OCI-LY1 (cell line): ENCODE measurements around the gene CPSF4.

Experiments used
- H2AFZ ChIP-seq: fragments of 200-600 bp; sonication (generic), shearing (Covaris generic); 2 replicates; pipeline ENCODE4 v1.6.0; 2014; ENCODE audit warnings: antibody characterized with exemption, mild to moderate bottlenecking, low read length
- H3F3A ChIP-seq: fragments of 200-600 bp; sonication (generic), shearing (Covaris generic); 2 replicates; pipeline ENCODE4 v1.6.0; 2014; ENCODE audit warnings: mild to moderate bottlenecking, antibody characterized with exemption, low read length, moderate library complexity; ENCODE audit not compliant: insufficient read depth
- H3K27ac ChIP-seq: fragments of 200-600 bp; sonication (generic); 2 replicates; pipeline ENCODE4 v1.5.1; 2014; ENCODE audit warnings: low read length, mixed run types, mild to moderate bottlenecking, low read depth; ENCODE audit not compliant: poor library complexity, severe bottlenecking
- H3K27me3 ChIP-seq: fragments of 200-600 bp; sonication (generic); 2 replicates; pipeline ENCODE4 v1.6.0; 2014; ENCODE audit warnings: antibody characterized with exemption, mild to moderate bottlenecking, low read length, moderate library complexity; ENCODE audit not compliant: insufficient read depth
- H3K36me3 ChIP-seq: fragments of 200-600 bp; sonication (generic); 2 replicates; pipeline ENCODE4 v1.6.1; 2014; ENCODE audit warnings: mild to moderate bottlenecking, antibody characterized with exemption, low read length, moderate library complexity, mixed read lengths; ENCODE audit not compliant: insufficient read depth
- H3K4me1 ChIP-seq: fragments of 200-600 bp; sonication (generic); 2 replicates; pipeline ENCODE4 v1.5.1; 2014; ENCODE audit warnings: mild to moderate bottlenecking, low read length, moderate library complexity; ENCODE audit not compliant: insufficient read depth, severe bottlenecking
- H3K4me2 ChIP-seq: fragments of 200-600 bp; sonication (generic), shearing (Covaris generic); 2 replicates; pipeline ENCODE4 v1.6.1; 2014; ENCODE audit warnings: low read length
- H3K4me3 ChIP-seq: fragments of 200-600 bp; sonication (generic); 2 replicates; pipeline ENCODE4 v1.5.1; 2014; ENCODE audit warnings: low read length, low read depth, mild to moderate bottlenecking, mixed read lengths; ENCODE audit not compliant: poor library complexity, severe bottlenecking
- H3K79me2 ChIP-seq: fragments of 200-600 bp; shearing (Covaris generic); 2 replicates; pipeline ENCODE4 v1.6.1; 2016; ENCODE audit warnings: mixed run types, low read length, mixed read lengths; ENCODE audit not compliant: insufficient read depth
- H3K9ac ChIP-seq: fragments of 200-600 bp; sonication (generic), shearing (Covaris generic); 2 replicates; pipeline ENCODE4 v1.6.1; 2014; ENCODE audit warnings: mild to moderate bottlenecking, low read length, mixed read lengths
- H3K9me2 ChIP-seq: fragments of 200-600 bp; sonication (generic), shearing (Covaris generic); 2 replicates; pipeline ENCODE4 v1.6.1; 2014; ENCODE audit warnings: low read depth, mild to moderate bottlenecking, low read length, mixed read lengths
- H3K9me3 ChIP-seq: fragments of 200-600 bp; shearing (Covaris generic); 2 replicates; pipeline ENCODE4 v1.6.1; 2014; ENCODE audit warnings: low read length, mixed read lengths
- H4K20me1 ChIP-seq: fragments of 200-600 bp; sonication (generic), shearing (Covaris generic); 2 replicates; pipeline ENCODE4 v1.6.0; 2016; ENCODE audit warnings: mild to moderate bottlenecking, low read length; ENCODE audit not compliant: insufficient read depth
- EZH2 ChIP-seq: fragments of 200-600 bp; sonication (generic), shearing (Covaris generic); IDR thresholded peaks from 2 replicates; pipeline ENCODE4 v1.8.0; 2017; ENCODE audit warnings: borderline replicate concordance, mixed run types, mild to moderate bottlenecking, antibody characterized with exemption, low read length, moderate library complexity, mixed read lengths
- TF ChIP-seq, protein P1 (sequence below): fragments of 200-600 bp; sonication (generic), shearing (Covaris generic); IDR thresholded peaks from 2 replicates; pipeline ENCODE4 v1.5.1; 2017; ENCODE audit warnings: mild to moderate bottlenecking, antibody characterized with exemption, low read length, moderate library complexity, mixed read lengths

The CPSF4 gene

DNA sequence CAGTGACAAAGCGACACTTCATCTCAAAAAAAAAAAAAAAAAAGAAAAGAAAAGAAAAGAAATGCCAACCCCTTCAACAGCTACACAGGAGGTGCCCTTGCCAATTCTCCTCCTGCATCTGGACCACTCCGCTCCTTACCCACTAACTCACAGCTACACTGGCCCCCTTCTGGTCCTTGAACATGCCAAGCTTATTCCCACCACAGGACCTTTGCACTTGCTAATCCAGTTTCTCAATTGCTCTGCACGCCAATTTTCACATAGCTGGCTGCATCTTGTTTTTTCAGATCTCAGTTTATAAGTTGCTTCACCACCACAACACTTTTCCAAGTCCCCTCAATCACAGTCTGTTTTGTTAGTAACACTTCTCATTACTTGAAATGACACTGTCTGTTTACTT is 35.9 kb upstream of the CPSF4 start:
- Histone ChIP-seq H3K36me3 (peaks cover 70% of the 10 kb centered on the region), H4K20me1 (no peaks in the 10 kb centered on the region)

DNA sequence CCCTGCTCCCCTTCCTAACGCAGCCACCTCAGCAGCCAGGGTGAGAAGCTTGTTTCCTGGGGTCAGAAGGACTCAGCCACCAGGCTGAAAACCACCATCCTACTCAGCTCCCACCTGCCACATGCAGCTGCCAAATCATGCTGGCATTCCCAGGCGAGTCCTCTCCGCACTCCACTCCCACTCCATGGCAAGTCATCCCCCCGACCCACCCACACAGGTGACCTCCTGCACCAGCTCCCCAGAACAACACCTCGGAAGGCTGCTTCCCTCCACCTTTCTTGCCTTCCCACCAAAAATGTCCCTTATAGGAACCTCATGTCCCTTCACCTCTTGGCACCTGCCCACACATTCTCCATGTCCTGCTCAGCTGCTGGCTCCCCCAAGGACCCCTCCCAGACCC is 35.0 kb upstream of the CPSF4 start:
- H2AFZ ChIP-seq: no peak overlapping the region
- no peaks in the 10 kb centered on the region for H4K20me1 ChIP-seq

More for the DNA sequence above, 35.9 kb upstream of the CPSF4 start:
- Histone ChIP-seq H3K27ac (no peak overlapping the region), H3K9ac (no peak overlapping the region), H3K79me2 (peaks cover 24% of the 10 kb centered on the region), H3K4me2 (no peak overlapping the region), H3K9me3 (no peaks in the 10 kb centered on the region), H3K27me3 (no peaks in the 10 kb centered on the region), H3K4me1 (peaks cover 16% of the 10 kb centered on the region), H3F3A (no peaks in the 10 kb centered on the region), H2AFZ (no peak overlapping the region), H3K4me3 (no peak overlapping the region), H3K9me2 (no peaks in the 10 kb centered on the region)
- TF ChIP-seq, protein P1, sequence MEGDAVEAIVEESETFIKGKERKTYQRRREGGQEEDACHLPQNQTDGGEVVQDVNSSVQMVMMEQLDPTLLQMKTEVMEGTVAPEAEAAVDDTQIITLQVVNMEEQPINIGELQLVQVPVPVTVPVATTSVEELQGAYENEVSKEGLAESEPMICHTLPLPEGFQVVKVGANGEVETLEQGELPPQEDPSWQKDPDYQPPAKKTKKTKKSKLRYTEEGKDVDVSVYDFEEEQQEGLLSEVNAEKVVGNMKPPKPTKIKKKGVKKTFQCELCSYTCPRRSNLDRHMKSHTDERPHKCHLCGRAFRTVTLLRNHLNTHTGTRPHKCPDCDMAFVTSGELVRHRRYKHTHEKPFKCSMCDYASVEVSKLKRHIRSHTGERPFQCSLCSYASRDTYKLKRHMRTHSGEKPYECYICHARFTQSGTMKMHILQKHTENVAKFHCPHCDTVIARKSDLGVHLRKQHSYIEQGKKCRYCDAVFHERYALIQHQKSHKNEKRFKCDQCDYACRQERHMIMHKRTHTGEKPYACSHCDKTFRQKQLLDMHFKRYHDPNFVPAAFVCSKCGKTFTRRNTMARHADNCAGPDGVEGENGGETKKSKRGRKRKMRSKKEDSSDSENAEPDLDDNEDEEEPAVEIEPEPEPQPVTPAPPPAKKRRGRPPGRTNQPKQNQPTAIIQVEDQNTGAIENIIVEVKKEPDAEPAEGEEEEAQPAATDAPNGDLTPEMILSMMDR: no peak
- TF ChIP-seq EZH2: no peak

DNA sequence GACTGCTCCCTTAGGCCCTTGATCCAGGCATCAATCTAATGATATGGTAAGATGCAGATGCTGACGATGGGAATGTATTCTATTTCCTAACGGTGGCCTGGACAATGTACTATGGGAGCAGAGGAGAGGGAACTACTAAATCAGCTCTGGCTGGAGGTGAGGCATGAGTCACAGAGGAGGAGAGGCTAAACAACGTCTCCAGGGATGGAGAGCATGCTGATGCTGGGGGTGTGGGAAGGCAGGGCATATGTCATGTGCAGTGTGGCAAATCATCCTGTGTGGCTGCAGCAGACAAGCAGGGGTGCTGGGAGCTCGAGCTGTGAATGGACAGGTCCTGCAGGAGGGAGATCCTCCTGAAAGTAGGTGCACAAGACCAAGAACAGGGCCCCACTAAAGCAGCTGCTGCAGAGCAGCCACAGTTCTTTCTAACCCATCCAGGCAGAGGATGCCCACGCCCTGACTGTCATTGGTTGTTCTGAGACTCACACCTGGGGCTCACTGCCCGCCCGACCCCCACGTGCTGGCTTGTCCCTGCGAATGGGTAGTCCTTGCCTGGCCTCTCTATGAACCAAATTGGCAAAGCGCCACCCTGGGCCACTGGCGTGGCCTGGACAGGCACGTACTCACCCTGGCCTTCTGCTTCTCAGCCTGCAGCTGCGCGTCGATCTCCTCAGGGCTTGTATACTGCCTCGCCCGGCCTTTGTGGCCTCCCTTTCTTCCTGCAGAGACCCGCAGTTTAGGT is 34.3 kb upstream of the CPSF4 start:
- no peaks in the 10 kb centered on the region for H3K9me3 ChIP-seq
- H3K9ac ChIP-seq: no peak overlapping the region
- no peaks in the 10 kb centered on the region for H3K27me3 ChIP-seq
- no peaks in the 10 kb centered on the region for H4K20me1 ChIP-seq
- H2AFZ ChIP-seq: no peak overlapping the region
- H3K9me2 ChIP-seq: no peaks in the 10 kb centered on the region
- no peaks in the 10 kb centered on the region for H3F3A ChIP-seq
- peaks cover 55% of the 10 kb centered on the region for H3K36me3 ChIP-seq
- no peak overlapping the region for H3K27ac ChIP-seq
- no peak overlapping the region for H3K4me3 ChIP-seq
- peaks cover 36% of the 10 kb centered on the region for H3K79me2 ChIP-seq
- TF ChIP-seq, protein P1: no peak
- no peak for TF ChIP-seq EZH2
- H3K4me1 ChIP-seq: peaks cover 16% of the 10 kb centered on the region
- no peak overlapping the region for H3K4me2 ChIP-seq

More for the DNA sequence above, 35.0 kb upstream of the CPSF4 start:
- no peak overlapping the region for H3K4me3 ChIP-seq
- H3K27ac ChIP-seq: no peak overlapping the region
- no peaks in the 10 kb centered on the region for H3K9me3 ChIP-seq
- H3F3A ChIP-seq: no peaks in the 10 kb centered on the region
- no peak overlapping the region for H3K4me2 ChIP-seq
- H3K9ac ChIP-seq: no peak overlapping the region
- H3K79me2 ChIP-seq: peaks cover 30% of the 10 kb centered on the region
- H3K27me3 ChIP-seq: no peaks in the 10 kb centered on the region
- H3K4me1 ChIP-seq: peaks cover 16% of the 10 kb centered on the region
- H3K36me3 ChIP-seq: peaks cover 61% of the 10 kb centered on the region
- TF ChIP-seq, protein P1: no peak
- no peak for TF ChIP-seq EZH2
- H3K9me2 ChIP-seq: no peaks in the 10 kb centered on the region
